ENCODE data around the gene RFPL1.
A peak's percentile ranks its signal among the peaks of the same experiment; 100 is the strongest.

RFPL1 gene

DNA sequence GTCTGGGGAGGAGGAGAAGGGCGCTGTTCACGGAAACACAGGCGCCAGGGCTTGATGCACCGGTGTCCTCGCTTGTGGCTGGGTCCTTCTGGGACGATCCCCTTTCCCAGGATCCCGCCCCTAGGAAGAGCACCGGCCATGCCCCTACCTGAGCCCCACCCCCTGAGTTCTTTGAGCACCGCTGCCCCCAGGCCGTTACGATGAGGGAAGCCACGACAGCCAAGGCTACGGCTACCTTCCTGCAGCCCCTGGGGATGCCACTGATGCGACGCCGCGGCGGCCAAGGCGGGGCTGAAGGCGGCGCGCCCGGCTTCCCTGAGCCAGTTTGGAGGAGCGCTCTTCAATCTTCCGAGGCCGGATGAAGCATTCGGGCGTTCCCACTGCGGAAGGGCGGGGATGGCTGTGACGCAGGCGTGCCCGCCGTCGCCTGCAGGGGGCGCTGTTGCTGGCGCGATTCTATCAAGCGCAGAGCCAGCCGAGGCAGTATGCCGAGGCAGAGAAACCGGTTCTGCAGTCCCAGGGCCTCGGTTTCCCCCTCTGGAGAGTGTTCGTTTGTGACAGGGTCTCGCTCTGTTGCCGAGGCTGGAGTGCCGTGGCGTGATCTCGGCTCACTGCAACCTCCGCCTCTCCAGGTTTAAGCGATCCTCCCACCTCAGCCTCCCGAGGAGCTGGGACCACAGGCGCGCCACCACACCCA is 31.9 kb downstream of the RFPL1 start:
- Histone ChIP-seq H3K4me2 (ENCODE audit: low read length) (peak overlapping the region; percentile 46), H3K27me3 (ENCODE audit: control insufficient read depth, insufficient read depth, low read length) (no peaks in the 10 kb centered on the region), H3K4me1 (no peaks in the 10 kb centered on the region), H3K36me3 (ENCODE audit: control insufficient read depth, insufficient read depth, low read length) (no peaks in the 10 kb centered on the region), H3K27ac (no peak overlapping the region), H3K9ac (no peak overlapping the region), H2AFZ (peak overlapping the region; percentile 74), H3K9me3 (ENCODE audit: control insufficient read depth, low read length) (no peaks in the 10 kb centered on the region), H3K4me3 (ENCODE audit: low read depth, low read length) (peak overlapping the region; percentile 27), H3K79me2 (no peaks in the 10 kb centered on the region)
- TF ChIP-seq, protein P1, sequence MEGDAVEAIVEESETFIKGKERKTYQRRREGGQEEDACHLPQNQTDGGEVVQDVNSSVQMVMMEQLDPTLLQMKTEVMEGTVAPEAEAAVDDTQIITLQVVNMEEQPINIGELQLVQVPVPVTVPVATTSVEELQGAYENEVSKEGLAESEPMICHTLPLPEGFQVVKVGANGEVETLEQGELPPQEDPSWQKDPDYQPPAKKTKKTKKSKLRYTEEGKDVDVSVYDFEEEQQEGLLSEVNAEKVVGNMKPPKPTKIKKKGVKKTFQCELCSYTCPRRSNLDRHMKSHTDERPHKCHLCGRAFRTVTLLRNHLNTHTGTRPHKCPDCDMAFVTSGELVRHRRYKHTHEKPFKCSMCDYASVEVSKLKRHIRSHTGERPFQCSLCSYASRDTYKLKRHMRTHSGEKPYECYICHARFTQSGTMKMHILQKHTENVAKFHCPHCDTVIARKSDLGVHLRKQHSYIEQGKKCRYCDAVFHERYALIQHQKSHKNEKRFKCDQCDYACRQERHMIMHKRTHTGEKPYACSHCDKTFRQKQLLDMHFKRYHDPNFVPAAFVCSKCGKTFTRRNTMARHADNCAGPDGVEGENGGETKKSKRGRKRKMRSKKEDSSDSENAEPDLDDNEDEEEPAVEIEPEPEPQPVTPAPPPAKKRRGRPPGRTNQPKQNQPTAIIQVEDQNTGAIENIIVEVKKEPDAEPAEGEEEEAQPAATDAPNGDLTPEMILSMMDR (IDR thresholded peaks at IDR 0.05), result peak; percentile 83

DNA sequence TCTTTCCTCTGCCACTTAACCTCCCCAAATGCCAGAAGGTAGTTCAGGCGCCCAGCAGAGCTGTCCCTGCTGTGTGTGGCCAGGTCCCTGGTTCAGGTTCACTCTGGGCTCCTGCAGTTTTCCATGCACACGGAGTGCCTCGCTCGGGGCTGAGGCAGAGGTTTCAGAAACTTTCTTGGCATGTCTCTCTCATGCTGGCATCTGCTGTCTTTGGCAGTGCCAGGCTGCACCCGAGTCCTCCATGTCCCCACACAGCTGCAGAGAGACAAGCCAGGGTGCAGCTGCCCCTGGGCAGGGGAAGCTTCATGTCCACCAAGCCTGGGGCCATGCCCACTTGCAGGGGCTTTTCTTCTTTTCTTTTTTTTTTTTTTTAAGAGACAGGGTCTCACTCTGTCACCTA is 34.6 kb downstream of the RFPL1 start:
- TF ChIP-seq, protein P1 (IDR thresholded peaks at IDR 0.05), result no peak
- no peaks in the 10 kb centered on the region for H3K9me3 ChIP-seq (ENCODE audit: control insufficient read depth, low read length)
- no peaks in the 10 kb centered on the region for H3K27me3 ChIP-seq (ENCODE audit: control insufficient read depth, insufficient read depth, low read length)
- H3K9ac ChIP-seq, result no peak overlapping the region
- H3K4me2 ChIP-seq (ENCODE audit: low read length), result no peak overlapping the region
- no peak overlapping the region for H3K4me3 ChIP-seq (ENCODE audit: low read depth, low read length)
- no peak overlapping the region for H3K27ac ChIP-seq
- H3K79me2 ChIP-seq, result no peaks in the 10 kb centered on the region
- H3K36me3 ChIP-seq (ENCODE audit: control insufficient read depth, insufficient read depth, low read length), result no peaks in the 10 kb centered on the region
- no peak overlapping the region for H2AFZ ChIP-seq
- no peaks in the 10 kb centered on the region for H3K4me1 ChIP-seq

DNA sequence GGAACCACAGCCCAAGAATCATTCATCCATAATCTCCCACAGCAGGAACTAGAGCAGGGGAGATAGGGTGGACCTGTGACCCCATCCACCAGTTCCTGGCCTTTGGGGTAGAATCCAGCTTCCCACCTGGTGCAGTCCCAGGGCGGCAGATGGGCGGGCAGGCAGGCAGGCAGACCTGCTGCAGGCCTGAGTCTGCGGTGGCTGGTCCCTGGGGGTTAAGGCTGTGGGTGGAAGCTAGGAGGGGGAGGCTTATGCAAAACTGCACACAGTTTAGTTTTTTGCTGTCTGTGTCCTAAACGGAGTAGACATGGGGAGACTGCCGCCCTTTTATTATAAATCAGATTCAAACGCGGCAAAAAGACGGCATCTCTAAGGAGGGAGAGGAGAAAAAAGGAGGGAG is 37.2 kb downstream of the RFPL1 start:
- no peak overlapping the region for H2AFZ ChIP-seq
- H3K4me3 ChIP-seq (ENCODE audit: low read depth, low read length), result no peak overlapping the region
- H3K9ac ChIP-seq, result no peak overlapping the region
- no peaks in the 10 kb centered on the region for H3K9me3 ChIP-seq (ENCODE audit: control insufficient read depth, low read length)
- H3K4me2 ChIP-seq (ENCODE audit: low read length), result no peak overlapping the region
- H3K27me3 ChIP-seq (ENCODE audit: control insufficient read depth, insufficient read depth, low read length), result peaks cover 9% of the 10 kb centered on the region
- no peak overlapping the region for H3K27ac ChIP-seq
- H3K4me1 ChIP-seq, result no peaks in the 10 kb centered on the region
- H3K36me3 ChIP-seq (ENCODE audit: control insufficient read depth, insufficient read depth, low read length), result no peaks in the 10 kb centered on the region
- no peaks in the 10 kb centered on the region for H3K79me2 ChIP-seq
- TF ChIP-seq, protein P1 (IDR thresholded peaks at IDR 0.05), result no peak

DNA sequence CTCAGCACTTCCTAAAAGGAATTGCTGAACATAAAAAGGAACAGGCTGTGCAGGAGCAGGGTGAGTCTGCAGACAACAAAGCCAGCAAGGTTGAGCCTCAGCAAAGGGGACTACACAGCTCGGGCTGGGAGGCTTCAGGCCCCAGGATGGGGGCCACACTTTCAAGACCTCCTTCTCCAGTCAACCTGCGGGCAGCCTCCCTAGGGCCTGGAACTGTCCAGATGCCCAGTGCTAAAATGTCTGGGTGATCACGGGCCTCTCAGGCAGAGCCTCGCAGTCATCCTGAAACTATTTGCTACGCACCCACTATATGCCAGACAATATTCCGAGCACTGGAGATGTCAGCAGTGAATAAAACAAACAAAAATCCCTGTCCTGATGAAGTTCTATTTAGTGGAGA is 37.7 kb downstream of the RFPL1 start:
- Histone ChIP-seq H3K36me3 (ENCODE audit: control insufficient read depth, insufficient read depth, low read length) (no peaks in the 10 kb centered on the region), H3K79me2 (no peaks in the 10 kb centered on the region), H3K27me3 (ENCODE audit: control insufficient read depth, insufficient read depth, low read length) (peaks cover 14% of the 10 kb centered on the region), H3K9ac (no peak overlapping the region), H3K4me1 (no peaks in the 10 kb centered on the region), H2AFZ (no peak overlapping the region), H3K4me2 (ENCODE audit: low read length) (no peak overlapping the region), H3K27ac (no peak overlapping the region), H3K9me3 (ENCODE audit: control insufficient read depth, low read length) (no peaks in the 10 kb centered on the region), H3K4me3 (ENCODE audit: low read depth, low read length) (no peak overlapping the region)
- TF ChIP-seq, protein P1 (IDR thresholded peaks at IDR 0.05), result no peak

DNA sequence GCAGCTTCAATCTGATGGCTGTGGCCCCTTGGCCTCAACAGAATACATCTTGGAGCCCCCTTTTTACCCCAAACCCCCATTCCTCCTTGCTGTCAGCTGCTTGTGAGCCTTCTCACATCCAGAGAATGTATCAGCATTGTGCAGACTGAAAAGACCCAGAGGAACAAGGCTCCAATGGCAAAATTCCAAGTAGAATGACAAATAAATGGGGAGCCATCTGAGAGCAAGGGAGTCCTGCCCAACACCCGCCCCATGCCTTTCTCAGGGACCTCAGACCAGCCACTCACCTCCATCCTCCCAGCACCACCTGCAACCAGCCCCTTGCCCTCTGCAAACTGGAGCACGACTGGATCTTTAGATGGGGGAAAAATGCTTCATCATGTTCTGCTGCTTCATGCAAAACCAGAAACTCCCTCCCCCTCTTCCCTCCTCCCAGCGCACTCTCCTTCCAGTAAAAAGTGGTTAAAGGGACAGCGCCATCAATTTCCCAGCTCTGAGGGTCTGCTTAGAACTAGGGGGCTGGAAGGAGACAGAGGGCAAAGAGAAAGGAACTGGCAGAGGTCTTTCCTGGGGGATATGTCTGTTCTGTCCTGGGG is 39.4 kb downstream of the RFPL1 start:
- no peak overlapping the region for H3K27ac ChIP-seq
- TF ChIP-seq, protein P1 (IDR thresholded peaks at IDR 0.05), result no peak
- H3K36me3 ChIP-seq (ENCODE audit: control insufficient read depth, insufficient read depth, low read length), result no peaks in the 10 kb centered on the region
- H3K4me3 ChIP-seq (ENCODE audit: low read depth, low read length), result no peak overlapping the region
- H2AFZ ChIP-seq, result peak overlapping the region; percentile 60
- no peaks in the 10 kb centered on the region for H3K79me2 ChIP-seq
- peaks cover 15% of the 10 kb centered on the region for H3K27me3 ChIP-seq (ENCODE audit: control insufficient read depth, insufficient read depth, low read length)
- no peak overlapping the region for H3K4me2 ChIP-seq (ENCODE audit: low read length)
- no peak overlapping the region for H3K9ac ChIP-seq
- H3K4me1 ChIP-seq, result no peaks in the 10 kb centered on the region
- H3K9me3 ChIP-seq (ENCODE audit: control insufficient read depth, low read length), result no peaks in the 10 kb centered on the region
